HG03103 (cell line): ENCODE data around the gene SLC66A3.

Source experiments
- ATAC-seq: cut with Tn5 transposase; IDR thresholded peaks from one replicate; pipeline ENCODE4 v1.9.1; 2021; ENCODE audit warnings: low read depth; ENCODE audit not compliant: unreplicated experiment

Gene SLC66A3

DNA sequence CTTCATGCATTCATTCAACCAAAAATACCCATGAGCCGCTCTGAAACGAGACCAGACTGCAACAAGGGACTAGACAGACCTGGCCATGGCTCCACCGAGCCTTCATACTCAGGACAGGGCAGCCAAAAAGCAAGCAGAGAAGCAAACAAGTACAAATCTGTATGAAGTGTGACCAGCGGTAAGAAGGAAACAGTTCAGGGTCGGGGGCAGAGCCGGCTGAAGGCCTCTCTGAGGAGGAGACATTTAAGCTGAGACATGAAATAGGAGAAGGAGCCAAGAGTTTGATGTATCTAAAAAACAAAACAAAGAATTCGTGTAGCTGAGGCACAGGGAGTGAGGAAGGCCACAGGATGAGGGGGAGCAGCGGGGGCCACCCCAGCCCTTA, 21.3 kb upstream of the SLC66A3 start:
- ATAC-seq = no peak

DNA sequence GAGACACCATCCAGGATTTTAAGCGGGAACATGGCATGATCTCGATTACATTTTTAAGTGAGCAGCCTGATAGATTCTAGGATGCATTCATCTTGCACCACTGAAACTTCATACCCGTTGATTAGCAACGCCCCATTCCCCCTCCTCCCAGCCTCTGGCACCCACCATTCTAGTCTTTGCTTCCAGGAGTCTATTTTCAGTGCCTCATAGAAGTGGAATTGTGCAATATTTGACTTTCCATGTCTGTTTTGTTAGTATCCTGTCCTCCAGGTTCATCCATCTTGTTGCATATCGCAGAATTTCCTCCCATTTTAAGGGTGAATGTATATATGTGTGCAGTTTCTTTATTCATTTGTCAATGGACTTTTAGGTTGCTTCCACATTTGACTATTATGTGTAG, 20.9 kb upstream of the SLC66A3 start:
- no peak for ATAC-seq

DNA sequence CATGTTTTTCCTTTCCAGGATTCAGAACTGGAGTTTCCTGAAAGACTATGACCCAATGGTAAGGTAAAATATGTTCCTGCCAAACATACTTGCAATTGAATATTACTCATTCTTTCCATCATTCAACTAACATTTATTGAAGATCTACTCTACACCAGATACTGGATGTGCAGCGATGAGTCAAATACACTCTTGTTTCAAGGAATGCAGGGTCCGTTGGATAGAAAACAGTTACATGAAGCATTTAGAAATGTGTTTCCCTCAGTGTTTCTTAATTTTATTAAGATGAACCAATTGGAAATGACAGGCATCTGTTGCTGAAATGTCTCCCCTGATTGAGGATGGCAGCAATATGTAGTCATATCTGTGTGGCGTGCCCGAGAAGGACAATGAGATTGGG, 14.8 kb upstream of the SLC66A3 start:
- no peak for ATAC-seq

DNA sequence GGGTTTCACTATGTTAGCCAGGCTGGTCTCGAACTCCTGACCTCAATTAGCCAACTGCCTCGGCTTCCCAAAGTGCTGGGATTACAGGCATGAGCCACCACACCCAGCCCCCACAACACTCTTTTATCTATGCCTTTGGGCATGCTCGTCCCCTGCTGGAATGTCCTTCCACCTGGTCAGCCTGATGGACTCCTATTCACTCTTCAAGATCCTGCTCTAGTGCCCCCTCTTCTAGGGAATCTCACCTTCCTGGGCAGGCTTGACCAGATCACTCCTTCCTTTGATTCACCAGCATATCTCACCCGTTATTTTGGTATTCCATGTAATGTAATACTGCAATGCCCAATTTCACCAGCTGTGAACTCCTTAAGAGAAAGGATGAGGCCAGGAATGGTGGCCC, 13.9 kb upstream of the SLC66A3 start:
- no peak for ATAC-seq

DNA sequence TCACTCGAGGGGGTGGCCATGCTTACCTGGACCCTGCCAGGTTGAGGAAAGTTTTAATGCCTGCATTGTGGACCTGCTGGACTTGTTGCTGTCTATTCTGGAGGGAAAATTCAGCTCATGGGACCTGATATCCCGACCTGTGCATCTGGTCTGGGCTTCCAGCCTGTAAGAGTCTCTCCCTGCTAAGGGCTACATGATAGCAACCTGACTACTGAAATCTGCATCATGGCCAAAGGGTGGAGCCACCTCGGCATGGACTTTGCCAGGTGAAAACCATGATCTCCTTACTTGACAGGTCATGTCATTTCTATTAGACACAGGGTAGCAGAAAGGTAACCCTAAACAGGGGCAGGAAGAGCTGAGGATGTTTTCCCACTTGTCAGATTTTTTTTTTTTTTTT, 12.9 kb upstream of the SLC66A3 start:
- no peak for ATAC-seq

DNA sequence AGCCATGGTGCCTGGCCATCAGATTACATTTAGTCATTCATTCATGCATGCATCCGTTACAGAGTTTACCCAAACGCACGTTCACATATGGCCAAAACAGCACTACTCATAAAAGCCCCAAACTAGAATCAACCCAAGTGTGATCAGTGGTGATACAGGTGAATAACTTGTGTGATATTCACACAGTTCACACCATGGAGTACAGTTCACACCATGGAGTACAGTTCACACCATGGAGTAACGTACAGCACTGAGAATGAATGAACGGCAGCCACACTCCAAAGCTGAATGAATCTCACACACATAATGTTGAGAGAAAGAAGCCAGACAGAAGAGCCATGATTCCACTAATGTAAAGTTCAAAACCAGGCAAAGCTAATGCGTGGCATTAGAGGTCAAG, 12.3 kb upstream of the SLC66A3 start:
- no peak for ATAC-seq

DNA sequence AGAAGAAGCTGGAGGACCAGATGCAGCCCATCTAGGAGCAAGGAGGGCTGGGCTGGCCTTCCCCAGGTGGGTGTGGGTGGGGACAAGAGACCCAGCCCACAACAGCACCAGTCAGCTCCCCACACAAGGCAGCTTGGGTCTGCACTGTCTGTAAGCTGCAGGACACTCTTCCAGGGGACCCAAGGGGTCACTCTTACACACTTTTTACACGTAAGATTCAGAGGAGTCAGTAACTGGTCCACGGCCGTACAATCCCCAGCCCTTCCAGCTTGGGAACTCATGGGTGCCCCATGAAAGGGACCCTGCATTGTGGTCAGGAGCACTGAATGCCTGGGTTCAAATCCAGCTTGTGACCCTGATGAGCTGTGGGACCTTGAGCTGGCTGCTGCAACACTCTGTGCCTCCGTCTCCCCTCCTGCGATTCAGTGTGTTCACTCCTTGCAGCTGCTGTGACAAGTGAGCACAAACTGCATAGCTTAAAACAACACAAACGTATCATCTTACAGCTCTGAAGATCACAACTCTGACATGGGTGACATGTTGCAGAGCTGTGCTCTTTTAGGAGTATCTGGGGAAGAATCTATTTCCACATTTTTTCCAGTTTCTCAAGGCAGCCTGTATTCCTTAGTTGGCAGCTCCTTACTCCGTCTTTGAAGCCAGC, 11.1 kb upstream of the SLC66A3 start:
- ATAC-seq = no peak

DNA sequence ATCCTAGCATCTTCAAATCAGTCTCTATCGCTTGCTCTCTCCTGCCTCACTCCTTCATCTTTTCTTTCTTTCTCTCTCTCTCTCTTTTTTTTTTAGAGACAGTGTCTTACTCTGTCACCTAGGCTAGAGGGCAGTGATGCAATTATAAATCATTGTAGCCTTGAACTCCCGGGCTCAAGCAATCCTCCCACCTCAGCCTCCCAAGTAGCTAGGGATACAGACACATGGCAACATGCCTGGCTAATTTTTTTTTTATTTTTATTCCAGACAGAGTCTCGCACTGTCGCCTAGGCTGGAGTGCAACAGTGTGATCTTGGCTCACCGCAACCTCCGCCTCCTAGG, 10.6 kb upstream of the SLC66A3 start:
- no peak for ATAC-seq

DNA sequence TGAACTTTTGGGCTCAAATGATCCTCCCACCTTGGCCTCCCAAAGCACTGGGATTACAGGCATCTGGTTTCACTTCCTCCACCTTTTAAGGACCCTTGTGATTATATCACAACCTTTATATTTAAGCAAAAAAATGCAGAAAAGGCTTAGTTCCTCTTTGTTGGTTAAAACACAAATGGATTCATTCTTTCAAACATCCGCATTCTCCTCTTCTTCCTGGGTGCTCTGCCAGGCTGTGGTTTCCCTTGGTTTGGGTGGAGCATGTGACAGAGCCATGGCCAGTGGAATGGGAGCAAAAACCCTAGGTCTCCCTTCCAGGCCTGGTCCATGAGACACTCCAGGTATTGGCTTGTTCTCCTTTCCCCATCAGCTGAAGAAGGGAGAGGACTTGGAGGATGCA, 9.9 kb upstream of the SLC66A3 start:
- ATAC-seq = no peak

DNA sequence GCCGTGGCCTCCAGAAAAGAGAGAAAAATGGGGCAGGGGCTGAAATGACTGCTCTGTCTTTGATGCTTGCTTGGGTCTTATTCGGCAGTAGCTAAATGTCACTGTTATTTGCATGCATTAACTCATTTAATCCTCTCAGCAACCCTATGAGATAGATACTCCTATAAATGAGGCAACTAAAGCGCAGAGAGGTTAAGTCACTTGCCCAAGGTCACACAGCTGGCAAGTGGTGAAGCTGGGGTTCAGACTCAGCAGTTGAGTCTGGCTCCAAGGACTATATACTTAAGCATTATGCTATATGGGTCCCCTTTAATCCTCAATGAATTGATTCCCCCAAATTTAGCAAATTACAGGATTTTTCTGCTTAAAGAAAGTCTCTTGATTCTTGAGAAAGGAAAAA, 9.2 kb upstream of the SLC66A3 start:
- no peak for ATAC-seq

DNA sequence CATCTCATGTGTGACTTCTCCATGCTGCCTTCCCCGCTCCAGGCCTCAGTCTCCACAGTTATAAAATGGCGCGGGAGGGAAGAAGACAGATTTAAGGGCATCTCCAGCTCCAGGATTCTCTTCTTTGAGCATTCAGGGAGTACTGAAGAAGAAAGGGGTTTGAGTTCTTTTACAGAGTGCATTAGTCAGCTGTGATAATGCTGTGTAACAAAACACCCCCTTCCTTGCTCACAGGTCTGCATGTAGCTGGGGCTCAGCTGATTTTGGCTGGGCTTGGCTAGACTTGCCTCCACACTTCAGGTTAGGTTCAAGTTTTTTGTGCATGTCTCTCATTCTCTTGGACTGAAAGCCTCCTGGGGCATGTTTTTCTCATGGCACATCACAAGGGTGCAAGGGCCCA, 8.0 kb upstream of the SLC66A3 start:
- ATAC-seq = no peak

DNA sequence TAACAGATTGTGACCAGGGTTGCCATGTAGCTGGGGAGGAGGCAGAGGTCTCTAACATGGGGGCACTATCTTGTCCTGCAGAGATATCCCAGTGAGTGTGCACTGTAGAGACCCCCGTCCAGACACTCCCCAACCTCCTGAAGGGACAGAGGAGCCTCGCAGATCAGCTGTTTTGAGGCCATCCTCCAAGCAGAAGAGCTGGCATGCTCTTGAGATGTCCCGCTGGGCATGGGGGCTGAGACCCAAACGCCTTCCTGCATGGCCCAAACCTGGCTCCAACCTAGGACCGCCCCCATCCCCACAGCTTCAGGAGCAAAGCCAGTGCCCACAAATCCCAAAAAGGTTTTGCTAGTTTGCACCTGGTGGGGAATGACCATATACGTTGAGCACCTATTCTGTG, 2.7 kb upstream of the SLC66A3 start:
- no peak for ATAC-seq

DNA sequence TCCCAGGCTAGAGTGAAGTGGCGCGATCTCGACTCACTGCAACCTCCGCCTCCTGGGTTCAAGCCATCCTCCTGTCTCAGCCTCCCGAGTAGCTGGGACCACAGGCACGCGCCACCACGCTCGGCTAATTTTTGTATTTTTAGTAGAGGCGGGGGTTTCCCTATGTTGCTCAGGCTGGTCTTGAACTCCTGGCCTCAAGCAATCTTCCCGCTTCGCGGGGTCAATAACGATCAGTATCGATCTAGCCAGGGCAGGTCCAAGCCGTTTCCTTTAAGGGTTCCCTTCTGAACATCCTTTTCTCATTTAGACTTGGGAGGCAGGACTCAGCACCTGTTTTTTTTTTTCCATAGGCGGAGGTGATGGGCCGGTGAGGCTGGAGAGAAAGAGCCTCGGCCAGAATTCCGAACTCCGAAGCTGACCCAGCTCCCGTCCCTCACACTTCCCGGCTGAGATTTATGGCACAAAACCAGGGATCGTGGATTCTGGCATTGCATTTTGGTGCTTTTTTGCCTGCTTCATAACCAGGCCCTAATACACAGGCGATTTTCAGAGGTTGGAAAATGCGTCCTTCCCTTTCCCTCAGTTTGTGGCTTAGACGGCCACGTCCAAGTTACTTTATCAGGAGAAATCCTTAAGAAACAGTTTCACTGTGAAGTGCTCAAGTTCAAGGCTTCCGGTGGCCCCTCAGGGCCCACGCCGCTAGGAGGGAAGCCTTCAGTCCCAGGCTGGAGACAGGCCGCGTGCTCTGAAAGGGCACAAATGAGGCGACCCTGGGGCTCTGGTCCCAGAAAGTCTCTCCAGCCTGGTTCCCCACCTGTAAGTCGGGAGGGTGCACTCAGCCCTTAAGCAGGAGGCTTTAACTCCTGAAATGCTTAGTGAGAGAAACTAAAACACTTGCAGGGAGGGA, 998 bp upstream of the SLC66A3 start:
- ATAC-seq = peak; percentile 6

DNA sequence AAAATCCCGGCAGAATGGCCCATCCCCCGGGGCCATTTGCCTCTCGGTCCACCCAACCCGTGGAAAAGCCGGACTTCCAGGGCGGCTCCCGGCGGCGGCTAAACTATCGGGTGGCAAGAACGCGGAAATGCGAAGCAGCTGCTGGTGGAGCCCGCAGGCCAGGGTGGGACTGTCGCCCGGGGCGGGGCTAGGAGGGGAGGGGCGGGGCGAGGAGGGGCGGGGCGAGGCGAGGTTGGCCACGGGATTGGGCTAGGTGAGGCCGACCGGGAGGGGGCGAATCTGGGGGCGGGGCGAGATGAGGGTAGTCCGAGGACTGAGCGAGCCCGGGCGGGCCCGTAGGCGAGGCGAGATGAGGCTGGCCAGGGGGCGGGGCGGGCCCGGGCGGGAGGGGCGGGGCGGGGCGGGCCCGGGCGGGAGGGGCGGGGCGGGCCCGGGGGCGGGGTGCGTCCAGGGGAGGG, 315 bp upstream of the SLC66A3 start:
- ATAC-seq = peak; percentile 64

DNA sequence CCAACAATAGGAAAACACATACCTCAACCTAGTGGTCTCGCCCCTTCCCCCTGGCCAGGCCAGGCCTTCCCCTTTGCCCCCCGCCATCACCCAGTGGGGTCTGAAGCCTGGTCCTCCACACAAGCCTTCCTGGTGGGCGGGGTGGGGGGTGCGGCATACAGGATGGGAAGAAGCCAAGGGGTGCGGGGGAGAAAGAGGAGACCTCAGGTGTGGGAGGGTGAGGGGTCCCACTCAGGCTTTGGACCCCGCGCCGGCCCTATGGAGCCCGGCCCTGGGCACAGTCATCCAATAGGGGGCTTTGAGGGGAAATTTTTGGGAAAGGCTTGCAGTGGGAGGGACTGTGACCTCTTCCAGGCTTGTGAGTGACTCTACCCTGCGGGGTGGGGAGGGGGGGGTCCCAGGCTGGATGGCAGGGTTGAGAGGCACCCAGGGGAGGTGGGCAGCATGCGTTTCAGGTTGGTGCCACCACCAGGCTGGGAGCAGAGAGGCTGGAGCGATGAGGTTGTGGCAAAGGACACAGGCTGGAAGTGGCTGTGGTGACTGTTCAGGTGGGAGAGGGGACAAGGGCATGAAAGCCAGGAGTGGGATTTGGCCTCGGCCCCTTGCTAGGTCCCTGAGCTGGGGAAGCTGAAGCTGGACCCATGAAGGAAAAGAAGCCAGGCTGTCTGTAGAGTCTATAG, 1.3 kb downstream of the SLC66A3 start:
- ATAC-seq = no peak

DNA sequence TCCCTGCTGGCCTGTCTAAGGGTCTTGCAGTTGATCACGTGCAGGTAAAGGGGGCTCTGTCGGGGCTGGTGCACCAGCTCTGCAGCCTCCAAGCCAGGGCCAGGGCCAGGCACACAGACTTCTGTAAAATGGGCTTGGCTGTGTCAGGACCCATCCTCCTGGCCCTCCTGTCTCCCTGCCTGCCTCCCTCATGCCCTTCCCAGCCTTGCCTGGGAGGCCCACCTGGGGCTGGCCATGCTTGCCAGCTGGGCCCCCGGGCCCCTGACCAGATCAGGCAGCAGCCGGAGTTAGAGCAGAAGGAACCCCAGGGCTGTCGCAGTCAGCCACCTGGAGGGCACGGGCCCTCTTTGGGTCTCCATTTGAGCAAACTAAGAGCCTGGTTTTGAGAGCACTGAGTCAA, 2.0 kb downstream of the SLC66A3 start:
- no peak for ATAC-seq

DNA sequence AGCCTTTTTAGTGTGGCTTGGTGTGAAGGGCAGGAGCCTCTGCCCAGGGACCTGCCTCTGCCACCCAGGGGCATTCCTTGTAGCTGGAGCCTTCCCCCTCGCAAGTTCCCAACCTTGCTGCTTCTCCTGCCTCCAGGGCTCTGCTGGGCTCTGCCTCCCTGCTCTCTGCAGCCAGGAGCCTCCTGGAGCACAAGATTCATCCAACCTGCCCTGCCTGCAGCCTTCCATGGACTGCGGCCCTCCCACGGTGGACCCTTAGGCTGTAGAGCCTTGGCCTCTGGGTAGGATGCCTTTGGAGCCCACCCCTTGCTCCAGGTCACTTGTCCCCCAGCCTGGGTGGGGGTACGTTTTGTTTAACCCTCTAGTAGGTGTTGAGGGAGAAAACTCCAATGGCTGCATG, 2.5 kb downstream of the SLC66A3 start:
- no peak for ATAC-seq

DNA sequence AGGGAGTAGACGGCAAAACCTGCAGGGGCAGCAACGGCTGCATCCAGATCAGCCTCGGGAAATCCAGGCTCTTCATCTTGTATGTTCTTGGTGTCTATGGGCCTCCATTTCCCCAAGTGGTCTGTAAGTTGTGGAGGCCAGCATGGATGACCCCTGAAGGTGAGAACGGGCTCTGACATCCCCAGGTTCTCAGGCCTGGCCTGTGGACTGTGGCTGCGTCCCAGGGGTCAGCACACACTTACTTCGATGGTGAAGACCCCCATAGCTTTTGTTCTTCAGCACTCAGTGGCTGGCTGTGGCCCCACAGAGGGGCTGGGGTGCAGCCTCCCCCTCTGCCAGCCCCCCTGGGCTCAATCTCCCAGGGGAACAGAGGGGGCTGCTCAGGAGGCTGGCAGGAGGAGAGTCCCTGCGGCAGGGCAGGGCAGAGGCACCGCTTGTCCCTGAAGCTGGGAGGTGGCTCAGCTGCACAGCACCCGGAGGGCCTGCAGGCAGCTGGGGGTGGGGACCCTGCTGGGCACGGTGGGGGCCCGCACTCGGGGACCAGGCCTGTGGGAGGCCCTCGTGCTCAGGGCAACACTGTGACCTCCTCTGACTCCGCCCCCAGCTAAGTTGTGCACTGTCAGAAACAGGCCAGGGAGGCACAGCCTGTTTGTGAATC, 3.8 kb downstream of the SLC66A3 start:
- ATAC-seq = no peak

DNA sequence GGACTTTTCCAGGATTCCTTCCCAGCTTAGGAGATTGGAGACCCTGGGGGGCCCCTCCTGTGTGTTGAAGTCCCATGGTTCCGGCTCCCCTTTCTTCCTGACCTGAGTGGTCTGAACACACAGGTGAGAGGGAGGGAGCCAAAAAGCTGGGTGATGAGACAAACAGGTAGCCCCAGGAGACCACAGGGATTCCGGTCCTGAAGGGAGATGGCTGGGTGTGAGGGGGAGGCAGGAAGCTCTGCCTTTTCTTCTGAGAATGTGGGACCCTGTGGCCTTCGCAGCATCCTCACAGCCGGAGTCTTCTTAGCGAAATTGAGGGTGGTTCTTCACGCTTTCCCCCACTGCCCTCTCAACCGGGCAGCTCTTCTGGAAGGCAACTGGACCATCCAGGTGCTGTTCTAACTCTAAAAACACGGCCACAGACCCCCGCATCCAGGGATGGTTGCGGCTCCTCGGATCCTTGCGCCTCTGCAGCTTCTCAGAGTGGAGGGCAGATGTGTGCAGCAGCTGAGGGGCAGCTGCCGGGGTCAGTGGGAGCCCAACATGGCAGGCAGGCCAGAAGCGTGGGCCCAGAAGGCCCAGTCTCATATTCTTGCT, 4.4 kb downstream of the SLC66A3 start:
- no peak for ATAC-seq

DNA sequence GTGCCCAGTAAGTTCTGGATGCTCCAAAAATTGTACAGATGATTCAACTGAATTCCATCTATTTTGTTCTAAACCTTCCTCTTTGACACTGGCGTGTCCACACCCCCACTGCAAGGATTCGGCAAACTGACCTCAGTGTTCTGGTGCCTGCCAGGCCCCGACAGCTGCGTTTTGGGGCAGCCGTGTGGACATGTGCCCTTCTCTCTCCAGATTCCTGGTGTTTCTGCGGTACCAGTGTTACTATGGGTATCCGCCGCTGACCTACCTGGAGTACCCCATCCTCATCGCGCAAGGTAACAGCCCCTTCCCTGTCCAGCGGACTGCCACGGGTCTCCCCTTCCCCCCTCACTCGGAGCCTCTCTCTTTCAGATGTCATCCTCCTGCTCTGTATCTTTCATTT, 5.0 kb downstream of the SLC66A3 start:
- ATAC-seq = no peak
